GM06990 (cell line): ENCODE results near the gene TPCN2.

Experiments used
- DNase-seq: peaks from one replicate; pipeline ENCODE4 v3.0.0-alpha.2; 2011; ENCODE audit not compliant: insufficient read length; ENCODE audit errors: extremely low read depth
- H3K27me3 ChIP-seq: replicated peaks from 2 replicates; pipeline ENCODE4 v1.6.0; 2011; ENCODE audit warnings: low read length; ENCODE audit not compliant: control insufficient read depth, insufficient read depth
- H3K36me3 ChIP-seq: 2 replicates; pipeline ENCODE4 v1.5.1; 2011; ENCODE audit warnings: low read length; ENCODE audit not compliant: control insufficient read depth, insufficient read depth
- H3K4me3 ChIP-seq: replicated peaks from 2 replicates; pipeline ENCODE4 v1.5.1; 2011; ENCODE audit warnings: low read depth, mild to moderate bottlenecking, control low read depth, low read length
- CTCF ChIP-seq: IDR thresholded peaks from 2 replicates; pipeline ENCODE4 v1.5.1; 2011; ENCODE audit warnings: low read length, control low read depth, mild to moderate bottlenecking, inconsistent platforms; ENCODE audit not compliant: insufficient read depth, poor library complexity, severe bottlenecking

TPCN2 gene

GRCh38 chr11:69096473-69096872 is 47.7 kb downstream of the TPCN2 start:
- no peak for TF ChIP-seq CTCF
- Histone ChIP-seq H3K36me3 (no peaks in the 10 kb centered on the region), H3K4me3 (no peak overlapping the region), H3K27me3 (no peaks in the 10 kb centered on the region; the same call in 1 of the 2 replicates)
- DNase-seq = no peak

GRCh38 chr11:69097263-69097662 is 48.5 kb downstream of the TPCN2 start:
- no peaks in the 10 kb centered on the region for H3K36me3 ChIP-seq
- DNase-seq = no peak
- H3K27me3 ChIP-seq = no peaks in the 10 kb centered on the region; the same call in 1 of the 2 replicates
- no peak overlapping the region for H3K4me3 ChIP-seq
- TF ChIP-seq CTCF = no peak

GRCh38 chr11:69099180-69099579 is 50.4 kb downstream of the TPCN2 start:
- no peak for TF ChIP-seq CTCF
- Histone ChIP-seq H3K27me3 (no peaks in the 10 kb centered on the region; the same call in 1 of the 2 replicates), H3K36me3 (no peaks in the 10 kb centered on the region), H3K4me3 (no peak overlapping the region)
- DNase-seq = no peak

GRCh38 chr11:69100454-69101114 is 51.9 kb downstream of the TPCN2 start:
- DNase-seq = no peak
- H3K4me3 ChIP-seq = no peak overlapping the region
- no peaks in the 10 kb centered on the region; the same call in 1 of the 2 replicates for H3K27me3 ChIP-seq
- no peaks in the 10 kb centered on the region for H3K36me3 ChIP-seq
- TF ChIP-seq CTCF = no peak

GRCh38 chr11:69101115-69101791 is 52.5 kb downstream of the TPCN2 start:
- H3K27me3 ChIP-seq = no peaks in the 10 kb centered on the region; the same call in 1 of the 2 replicates
- peak; percentile 99 for TF ChIP-seq CTCF
- peak; percentile 70 for DNase-seq
- H3K36me3 ChIP-seq = no peaks in the 10 kb centered on the region
- no peak overlapping the region for H3K4me3 ChIP-seq
